HG03025 (cell line): ENCODE measurements around the gene PPT2.

ENCODE experiments used
- ATAC-seq: cut with Tn5 transposase; IDR thresholded peaks from one replicate; pipeline ENCODE4 v1.9.1; 2021; ENCODE audit warnings: mild to moderate bottlenecking, moderate library complexity; ENCODE audit not compliant: unreplicated experiment, low FRiP score

The PPT2 gene, protein sequence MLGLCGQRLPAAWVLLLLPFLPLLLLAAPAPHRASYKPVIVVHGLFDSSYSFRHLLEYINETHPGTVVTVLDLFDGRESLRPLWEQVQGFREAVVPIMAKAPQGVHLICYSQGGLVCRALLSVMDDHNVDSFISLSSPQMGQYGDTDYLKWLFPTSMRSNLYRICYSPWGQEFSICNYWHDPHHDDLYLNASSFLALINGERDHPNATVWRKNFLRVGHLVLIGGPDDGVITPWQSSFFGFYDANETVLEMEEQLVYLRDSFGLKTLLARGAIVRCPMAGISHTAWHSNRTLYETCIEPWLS

DNA sequence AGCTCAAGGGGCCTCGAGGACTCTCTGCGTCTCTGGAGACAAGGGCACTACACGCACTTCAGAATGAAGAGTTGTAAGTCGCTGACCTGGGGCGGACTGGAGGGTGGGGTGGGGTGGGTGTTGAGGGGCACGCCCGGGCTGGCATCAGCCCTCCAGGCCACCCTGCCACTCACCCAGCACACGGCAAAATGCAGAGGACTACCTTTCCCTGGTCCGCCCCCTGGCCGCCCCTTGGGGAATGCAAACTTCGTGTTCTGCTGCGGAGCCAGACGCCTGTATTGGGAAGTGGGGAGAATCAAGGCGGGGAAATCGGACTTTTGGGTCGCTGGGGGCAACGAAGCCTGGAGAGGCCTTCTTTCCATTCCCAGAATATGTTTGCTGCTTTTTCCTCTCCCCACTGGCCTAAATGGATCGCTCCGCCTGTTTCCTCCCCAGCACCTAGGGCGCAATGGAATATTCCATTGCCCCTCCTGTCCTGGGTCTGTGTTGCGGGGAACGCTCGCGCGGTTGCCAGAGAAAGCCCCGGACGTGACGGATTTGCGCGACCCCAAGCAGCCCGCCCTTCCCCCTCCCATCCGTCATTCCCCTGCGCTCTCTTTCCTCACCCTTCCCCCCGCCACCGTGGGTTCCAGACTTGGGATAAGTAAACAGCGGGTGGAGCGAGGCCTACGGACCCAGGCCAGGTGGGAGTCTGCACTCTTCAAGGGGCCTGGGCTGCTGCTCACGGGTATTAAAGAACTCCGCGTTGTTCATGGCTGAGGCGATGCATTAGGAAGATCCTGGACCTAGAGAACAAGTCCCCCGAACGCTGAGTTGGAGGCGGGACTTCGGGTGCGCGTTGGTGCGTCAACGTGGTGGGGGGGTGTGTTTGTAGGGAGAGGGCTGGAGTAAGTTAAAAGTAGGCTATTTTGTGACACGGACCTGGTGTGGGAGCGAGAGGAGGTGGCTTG, at the start of gene PPT2:
TSS of gene PPT2 (plus strand) at position 578 of the 950 bp plus-strand sequence. CDS start 454 bp downstream, outside the sequence.
- no peak for ATAC-seq

DNA sequence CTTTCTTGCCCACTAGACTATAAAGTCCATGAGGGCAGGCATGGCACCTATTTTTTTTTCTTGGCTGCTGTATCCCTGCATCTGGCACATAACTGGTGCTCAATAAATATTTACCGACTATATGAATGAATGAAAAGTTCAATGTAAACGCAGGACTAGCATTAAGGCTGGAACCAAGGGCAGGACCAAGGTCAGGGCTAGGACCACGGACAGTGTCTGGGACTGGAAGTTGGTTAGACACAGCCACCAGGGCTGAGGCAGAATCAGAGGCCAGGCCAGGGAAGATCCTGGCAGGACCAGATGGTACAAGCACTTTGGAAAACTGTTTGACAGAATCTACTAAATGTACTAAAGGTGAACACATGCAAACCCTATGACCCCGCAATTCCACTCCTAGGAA, 48.5 kb upstream of the PPT2 start:
- no peak for ATAC-seq

DNA sequence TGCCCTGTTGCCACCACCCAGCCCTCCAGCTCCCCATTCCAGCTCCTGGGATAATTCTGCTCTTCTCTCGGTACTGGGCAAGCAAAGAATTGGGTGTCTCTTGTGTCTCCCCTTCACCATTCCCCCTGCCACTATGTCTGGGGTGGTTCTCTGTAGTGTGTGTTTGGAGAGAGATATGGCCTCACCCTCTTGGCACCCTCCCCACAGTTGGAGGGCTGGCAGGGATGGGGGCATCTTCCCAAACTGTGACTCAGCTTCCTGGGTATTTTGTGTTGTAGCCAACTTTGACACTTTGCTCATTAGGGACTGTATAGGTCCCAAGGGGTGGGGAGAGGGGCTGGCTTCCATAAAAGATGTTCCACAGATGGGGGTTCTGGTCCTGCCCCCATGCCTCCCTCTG, 46.5 kb upstream of the PPT2 start:
- ATAC-seq, result no peak

GRCh38 chr6:32108094-32108627, 45.8 kb upstream of the PPT2 start:
- no peak for ATAC-seq

DNA sequence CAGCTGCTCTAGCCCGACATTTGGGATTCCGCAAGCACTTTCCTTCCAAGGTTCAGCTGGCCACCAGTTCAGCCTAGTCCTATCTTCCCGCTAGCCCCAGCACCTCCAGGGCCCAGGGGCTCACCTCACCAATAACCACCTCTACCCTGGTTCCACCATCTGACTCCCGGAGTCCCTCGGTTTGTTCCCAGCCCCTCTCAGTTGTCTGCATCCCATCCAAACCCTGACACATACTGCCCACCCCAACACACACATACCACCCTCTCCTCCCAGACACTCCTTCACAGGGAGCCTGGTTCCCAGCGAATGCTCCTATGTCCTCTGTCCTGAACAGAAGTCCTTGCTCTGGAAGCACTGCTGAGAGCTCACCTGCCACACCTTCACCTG, 45.2 kb upstream of the PPT2 start:
- no peak for ATAC-seq

GRCh38 chr6:32109114-32109764, 44.7 kb upstream of the PPT2 start, which contains the start of gene TNXB:
TNXB (minus strand) TSS chr6:32109338; CDS start chr6:32098198, 11,140 bp downstream.
- ATAC-seq, result no peak

DNA sequence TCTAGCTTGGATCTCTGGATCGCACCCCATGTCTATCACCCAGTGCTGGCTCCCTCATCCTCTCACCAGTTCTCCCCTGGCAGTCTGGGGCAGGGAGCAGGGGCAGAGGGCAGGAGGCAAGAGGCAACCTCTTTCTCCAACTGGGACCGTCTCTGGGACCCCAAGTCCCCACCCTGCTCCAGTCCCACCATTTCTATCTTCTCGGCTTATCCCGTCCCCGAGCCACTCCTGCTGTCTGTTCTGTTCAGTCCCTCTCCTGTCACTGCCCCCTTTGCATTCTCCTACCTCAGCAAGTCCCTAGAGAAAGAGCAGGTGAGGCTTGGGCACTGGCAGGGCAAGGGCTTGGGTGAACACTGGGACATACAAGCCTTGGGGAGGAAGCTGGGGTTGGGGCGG, 44.2 kb upstream of the PPT2 start:
- no peak for ATAC-seq

- ATAC-seq, result no peak
Observed at GRCh38 chr6:32110632-32111031, 43.3 kb upstream of the PPT2 start.

- no peak for ATAC-seq
Observed at GRCh38 chr6:32111424-32112066, 42.4 kb upstream of the PPT2 start.

DNA sequence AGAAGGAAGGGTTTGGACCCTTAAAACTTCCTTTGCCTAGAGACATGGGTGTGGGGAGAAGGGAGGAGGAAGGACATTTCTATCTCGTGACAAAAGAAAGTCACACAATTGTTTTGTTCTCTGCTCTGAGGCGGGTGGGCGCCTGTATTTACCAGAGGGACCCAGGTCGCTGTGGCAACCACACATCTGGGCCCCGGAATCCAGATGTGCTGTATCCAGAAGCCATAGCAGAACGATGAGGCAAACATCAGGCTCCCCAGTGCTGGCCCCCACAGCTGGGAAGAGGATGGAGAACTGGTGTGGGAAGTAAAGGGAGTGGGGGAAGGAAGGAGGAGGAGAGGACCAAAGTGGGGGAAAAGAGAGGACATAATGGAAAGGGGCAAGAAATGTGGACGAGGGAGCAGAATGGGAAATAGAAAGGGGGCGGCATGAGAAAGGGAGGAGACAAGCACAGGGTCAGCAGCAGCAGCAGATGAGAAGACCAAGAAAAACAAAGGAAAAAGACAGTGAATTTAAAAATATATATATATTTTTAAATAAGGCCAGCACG, 41.4 kb upstream of the PPT2 start:
- no peak for ATAC-seq

DNA sequence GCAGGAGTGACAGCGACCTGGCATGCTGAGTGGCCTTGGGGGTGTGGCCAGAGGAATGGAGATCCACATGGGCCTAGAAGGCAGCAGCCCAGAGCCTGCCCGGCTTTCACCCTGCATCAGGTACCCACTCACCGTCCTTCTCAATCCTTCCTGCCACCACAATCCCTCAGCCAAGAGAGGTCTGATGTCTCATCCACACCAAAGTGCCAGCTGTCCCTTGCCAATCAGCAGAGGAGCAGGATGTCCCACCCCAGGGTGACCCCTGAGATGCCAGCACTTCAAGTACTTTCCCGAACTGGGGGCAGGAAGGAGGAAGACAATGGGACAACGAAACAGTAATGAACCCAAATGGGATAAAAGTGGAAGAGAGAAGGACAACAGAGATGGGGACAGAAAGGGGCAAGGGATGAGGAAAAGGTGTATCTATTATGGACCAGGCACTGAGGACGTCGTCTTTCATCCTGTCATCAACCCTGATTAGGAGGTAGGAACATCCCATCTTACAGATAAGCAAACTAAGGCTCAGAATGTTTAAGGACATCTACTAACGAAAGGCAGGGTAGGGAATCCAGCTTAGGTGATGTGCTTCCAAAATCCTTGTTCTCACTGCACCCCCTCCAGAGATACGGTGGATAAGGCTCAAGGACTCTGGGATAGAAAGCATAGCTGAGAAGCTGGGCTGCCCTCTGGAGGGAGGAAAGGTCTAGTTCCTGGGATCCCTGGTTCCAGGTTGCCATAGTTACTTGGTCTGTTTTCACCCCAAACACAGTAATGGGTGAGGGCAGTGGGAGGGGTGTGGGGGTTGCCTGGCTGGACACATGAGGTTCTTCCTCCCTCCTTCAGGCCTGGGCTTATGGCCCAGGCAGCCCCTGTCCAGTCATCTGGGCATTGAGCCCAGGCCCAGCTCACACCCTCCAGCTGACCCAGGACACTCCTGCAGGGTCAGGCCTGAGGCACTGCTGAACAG, 40.3 kb upstream of the PPT2 start:
- ATAC-seq, result no peak

GRCh38 chr6:32114796-32115195, 39.1 kb upstream of the PPT2 start:
- ATAC-seq, result no peak

DNA sequence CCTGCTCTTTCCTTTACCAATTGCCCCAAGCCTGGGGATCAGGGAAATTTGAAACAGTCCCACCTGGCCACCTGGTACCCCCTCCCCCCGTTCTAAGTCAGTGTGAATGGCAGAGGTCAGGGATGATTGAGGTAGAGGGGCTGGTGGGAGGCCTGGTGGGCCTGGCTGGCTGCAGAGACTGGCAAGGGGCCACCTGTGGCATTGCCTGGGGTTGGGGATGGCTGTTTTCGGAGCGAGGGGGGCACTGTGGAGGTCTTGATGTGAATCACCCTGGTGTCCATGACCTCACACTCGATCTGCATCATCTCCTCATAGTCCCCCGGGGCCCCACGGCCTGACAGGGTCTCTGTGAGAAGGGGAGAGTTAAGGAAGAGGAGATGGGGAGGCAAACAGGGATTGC, 38.3 kb upstream of the PPT2 start:
- no peak for ATAC-seq

DNA sequence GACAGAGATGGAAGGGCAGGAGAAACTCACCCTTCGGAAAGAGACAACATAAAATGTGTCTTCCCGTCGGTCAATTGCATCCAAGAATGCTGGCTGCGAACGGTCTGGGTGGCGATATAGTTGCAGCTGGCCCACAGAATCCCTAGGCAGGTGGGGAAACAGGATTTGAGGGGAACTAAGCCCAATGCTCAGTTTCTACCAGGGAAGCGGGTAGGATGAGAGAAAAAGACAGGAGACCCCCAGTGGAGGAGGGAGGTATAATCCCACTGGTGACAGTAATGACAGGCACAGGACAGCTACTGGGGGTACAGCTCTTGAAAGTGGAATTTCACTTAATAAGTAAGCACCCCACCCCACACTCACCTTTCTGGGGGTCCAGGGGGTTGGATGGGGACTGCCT, 37.3 kb upstream of the PPT2 start:
- no peak for ATAC-seq

- ATAC-seq, result no peak
Observed at GRCh38 chr6:32117461-32117860, 36.5 kb upstream of the PPT2 start.

DNA sequence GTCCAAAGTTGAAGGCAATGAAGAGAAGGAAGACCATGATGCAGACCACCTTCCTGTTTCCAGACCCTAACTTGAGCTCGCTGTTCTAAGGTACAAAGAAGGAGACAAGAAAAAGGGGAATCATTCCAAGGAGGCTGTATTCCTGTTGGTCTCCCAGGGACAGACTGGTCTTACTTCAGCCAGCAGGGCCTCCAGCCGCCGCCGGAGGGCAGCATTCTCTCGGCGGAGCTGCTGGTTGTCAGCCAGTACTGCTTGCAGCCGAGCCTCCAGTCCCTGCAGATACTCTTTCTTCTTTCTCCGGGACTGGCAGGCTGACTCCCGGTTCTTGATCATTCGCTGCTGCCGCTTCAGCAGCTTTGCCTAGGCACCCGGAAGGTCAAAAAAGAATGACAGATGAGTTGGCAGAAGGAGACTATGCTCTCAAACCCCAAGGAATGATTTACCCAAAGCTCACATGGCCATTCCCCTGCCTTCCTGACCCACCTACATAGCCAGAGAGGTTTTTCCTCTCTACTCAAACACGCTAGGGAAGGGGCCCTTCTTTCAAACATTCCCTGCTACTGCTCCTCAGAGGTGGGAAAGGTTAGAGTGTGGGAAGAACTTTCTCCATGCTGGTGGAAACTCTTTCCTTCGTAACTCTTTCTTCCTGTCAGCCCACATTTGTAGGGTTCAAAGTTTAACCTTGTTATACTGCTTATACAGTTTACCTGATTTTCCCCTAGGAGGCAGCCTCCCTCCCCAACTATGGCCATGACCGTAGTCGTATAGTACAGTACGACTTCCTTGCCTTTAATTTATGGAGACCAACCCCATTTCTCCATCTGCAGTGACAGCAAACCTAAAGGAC, 34.9 kb upstream of the PPT2 start:
- ATAC-seq, result no peak

DNA sequence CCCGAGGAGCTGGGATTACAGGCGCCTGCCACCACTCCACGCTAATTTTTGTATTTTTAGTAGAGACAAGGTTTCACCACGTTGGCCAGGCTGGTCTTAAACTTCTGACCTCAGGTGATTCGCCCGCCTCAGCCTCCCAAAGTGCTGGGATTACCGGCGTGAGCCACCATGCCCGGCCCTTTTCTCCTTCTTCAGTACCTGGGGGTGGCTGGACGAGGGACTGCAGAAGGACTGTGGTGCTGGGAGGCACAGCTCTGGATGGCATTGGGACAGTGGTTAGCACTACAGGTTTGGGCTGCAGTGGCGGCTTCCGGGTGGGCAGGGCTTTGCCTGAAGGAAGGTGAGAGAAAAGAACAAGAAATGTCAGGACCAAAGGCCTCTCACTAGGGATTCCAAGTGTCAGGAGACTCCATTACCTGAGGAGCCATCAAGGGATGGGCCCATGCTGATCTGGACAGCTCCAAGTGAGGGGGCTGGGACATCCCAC, 33.3 kb upstream of the PPT2 start:
- no peak for ATAC-seq

- no peak for ATAC-seq
Observed at GRCh38 chr6:32123681-32124080, 30.3 kb upstream of the PPT2 start.
